GM21576 (cell line): Measurements from ENCODE around the gene SLC7A6.

ENCODE experiments used
- ATAC-seq: cut with Tn5 transposase; IDR thresholded peaks from one replicate; pipeline ENCODE4 v1.9.1; 2021; ENCODE audit warnings: mild to moderate bottlenecking, moderate library complexity; ENCODE audit not compliant: unreplicated experiment

SLC7A6 gene

DNA sequence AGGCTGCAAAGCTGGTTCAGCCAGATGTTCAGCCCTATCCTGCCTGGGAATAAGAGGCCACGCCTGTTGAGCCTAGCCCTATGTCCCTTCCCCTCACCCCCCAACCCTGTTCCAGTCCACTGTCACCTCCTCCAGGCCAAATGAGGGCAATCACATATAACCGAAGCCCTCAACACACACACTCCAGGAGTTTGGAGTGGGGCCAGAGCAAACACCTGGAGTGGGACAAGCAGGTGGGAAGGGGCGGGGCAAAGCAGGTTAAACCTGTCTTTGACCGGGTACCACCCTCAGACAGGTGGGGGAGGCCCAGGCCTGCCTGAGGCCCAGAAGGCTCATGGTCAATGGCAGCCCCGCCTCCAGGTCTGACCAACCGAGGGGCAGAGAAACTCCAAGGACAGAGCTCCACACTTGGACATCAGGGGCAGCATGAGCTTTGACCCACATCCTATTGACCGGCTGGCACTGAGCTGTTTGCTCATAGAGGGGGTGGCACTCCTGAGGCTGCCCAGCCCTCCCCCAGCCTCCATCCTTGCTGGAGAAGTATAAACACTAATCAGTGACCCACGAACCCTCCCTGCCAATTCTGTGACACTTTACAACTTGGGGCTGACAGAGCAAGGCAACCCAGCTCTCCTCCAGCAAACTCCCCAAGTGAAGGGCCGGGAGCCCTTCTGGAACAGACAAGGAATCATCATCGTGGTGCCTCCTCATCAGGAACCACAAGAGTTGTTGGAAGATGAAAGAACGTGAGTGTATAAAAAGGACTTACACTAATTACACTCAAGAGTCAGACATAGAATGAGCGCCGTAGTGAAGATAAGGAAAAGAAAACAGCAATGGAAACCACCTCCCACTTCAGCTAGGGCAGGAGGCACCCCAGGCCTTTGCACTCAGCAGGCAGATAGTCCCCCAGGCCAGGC lies 29.9 kb upstream of the SLC7A6 start:
- ATAC-seq = no peak

DNA sequence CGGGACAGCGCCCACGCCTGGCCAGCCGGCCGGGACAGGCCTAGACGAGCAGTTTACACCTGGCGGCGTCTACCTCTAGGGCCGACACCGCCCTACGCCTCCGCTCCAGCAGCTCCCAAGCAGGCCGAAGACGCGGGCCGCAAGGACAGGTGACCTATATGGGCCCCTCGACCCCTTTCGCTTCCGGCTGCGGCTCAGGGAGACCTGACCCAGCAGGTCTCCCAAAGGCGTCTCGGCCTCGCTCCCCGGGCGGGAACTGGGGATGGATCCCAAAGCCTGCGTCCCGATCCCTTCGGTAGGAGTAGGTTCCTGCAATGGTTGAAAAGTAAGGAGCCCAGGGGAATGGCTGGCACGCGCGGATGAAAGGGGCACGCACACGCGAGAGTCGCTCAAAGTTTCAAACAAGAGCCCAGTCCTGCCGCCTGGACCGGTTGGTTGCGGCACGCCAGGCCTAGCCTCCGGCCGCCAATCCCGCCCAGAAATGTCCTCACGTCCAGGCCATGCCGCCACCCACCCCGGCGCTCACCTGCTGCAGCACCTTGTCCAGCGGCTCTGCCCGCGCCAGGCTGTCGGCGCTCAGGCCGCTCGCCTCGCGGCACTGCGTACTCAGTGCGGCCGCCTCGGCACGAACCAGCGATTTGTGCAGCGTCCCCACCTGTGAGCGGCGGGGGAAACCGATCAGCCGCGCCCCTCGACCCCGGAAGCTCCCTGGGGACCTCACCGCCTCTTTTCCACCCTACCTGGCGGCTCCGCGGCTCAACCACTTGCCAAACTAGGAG lies 29.0 kb upstream of the SLC7A6 start:
- no peak for ATAC-seq

DNA sequence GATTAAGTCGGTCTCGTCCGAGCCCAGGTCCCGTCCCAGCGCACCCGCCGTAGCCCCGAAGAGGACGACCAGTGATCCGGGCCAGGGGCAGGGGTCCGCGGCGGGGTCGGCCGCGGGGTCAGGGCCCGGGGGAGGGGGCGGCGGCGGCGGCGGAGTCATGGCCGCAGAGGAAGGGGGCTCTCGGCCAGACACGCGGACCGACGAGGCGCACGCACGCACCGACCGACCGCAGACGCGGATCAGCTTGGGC lies 28.5 kb upstream of the SLC7A6 start, which contains the start of gene ESRP2:
Gene ESRP2 (minus strand): TSS at position 241 of the 250 bp plus-strand sequence. CDS start 82 bp downstream, at position 159.
- ATAC-seq = no peak

DNA sequence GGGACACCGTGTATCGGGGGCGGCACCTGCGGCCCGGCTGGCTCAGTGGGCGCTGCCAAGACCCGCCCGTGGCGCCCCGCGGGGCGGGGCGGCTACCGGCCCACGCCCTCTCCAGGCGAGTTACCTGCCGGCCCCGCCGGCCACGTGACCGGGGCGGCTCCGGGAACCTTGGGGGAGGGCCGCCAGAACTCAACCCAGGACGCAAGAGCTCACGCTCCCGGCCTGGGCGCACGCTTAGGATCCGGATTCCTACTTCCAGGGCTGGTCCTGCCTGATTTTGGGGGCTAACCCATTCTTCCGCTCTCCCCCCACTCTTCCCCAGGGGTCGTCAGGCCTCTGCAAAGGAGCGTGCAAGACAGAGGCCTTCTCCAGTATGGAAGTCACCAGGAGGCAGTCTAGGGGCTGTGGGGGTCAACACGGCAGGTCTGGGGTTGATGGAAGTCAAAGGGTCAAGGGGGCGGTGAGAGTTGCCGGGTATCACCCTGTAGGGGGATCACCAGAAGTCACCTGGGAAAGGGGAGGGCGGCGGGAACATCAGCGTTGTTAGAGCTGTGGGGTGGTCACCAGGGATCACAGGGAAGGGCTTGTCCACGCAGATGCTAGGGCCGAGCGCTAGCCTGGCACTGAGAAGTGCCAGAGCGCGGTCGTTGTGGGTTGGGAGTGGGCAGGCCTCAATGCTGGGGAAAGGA lies 28.0 kb upstream of the SLC7A6 start:
- ATAC-seq = no peak

DNA sequence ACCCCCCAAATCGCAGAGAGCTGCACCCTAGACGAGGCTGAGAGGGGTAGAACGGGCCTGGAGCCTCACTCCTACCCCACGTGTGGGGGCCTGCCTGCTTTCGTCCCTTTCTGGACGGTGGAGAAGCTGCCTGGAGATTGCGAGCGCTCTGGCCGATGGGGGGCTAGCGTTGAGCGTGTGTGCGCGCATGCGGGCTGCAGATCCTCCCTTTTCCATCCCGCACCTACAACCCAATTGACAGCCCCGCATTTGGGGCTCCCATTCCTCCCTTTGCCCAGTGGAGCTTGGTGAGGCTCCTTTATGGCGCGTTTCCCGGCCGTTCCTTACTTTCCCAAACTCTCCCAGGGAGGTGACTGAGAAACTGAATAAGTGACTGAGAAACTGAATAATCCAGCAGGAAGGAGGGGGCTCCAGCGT lies 27.5 kb upstream of the SLC7A6 start:
- no peak for ATAC-seq

DNA sequence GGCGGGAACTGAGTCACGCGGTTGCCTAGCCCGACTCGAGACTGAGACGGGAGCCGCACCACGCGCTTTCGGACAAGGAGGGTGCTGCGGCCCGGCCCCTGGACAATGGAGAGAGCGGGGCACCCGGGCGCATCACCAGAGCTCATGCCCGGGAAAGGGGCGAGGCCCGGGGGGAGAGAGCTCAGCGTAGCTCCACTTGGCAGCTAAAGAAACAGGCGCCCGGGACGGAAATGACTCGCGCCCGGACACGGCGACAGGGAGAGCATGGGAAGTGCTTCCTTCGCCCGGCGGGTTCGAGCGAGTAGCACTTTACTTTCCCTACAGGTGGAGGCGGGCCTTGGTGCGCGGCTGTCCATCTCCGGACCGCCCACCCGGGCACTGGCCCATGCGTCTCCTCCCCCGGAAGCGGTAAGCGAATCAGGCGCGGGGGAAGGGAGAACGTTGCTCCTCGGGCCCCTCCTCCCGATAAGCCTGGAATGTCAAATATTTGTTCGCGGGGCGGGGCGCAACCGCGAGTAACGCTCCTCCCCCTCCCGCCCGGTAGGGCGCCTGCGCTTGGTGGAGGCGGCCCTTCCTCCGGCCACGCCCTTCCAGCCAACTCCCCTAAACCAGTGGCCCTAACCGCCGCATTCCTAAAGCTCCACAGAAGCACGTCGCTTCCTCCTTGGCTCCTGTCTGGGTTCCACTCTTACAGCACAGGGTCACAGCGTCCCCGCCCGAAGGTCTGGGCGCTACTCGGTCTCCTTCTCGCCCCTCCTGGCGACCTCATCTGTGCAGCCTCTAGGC lies 26.9 kb upstream of the SLC7A6 start:
- ATAC-seq = peak; percentile 82

DNA sequence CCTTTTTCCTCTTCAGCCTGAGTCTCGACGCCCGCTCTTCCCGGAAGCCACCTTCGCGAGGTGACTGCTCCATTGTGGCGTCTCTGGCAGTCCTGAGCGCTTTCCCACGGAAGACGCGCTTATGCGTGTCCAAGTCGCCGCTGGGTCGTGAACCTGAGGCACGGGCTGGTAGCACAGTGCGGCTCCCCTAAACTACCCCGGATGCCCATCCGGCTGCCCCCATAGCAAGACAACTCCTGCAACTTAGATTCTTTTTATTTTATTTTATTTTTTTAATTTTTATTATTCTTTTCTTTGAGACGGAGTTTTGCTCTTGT lies 26.3 kb upstream of the SLC7A6 start:
- ATAC-seq = no peak

DNA sequence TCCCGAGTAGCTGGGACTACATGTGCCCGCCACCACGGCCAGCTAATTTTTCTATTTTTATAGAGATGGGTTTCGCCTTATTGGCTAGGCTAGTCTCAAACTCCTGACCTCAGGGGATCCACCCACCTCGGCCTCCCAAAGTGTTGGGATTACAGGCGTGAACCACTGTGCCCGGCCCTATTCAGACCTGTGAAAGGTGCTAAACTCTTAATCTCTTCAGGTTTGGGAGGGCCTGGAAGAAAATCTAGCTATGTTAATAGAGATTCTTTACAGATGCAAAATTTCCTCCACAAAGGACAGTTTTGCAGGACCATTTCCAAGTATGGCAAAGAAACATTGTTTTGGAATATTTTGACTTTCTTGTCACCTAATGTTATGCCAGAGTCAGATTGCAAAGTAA lies 22.2 kb upstream of the SLC7A6 start:
- ATAC-seq = no peak

DNA sequence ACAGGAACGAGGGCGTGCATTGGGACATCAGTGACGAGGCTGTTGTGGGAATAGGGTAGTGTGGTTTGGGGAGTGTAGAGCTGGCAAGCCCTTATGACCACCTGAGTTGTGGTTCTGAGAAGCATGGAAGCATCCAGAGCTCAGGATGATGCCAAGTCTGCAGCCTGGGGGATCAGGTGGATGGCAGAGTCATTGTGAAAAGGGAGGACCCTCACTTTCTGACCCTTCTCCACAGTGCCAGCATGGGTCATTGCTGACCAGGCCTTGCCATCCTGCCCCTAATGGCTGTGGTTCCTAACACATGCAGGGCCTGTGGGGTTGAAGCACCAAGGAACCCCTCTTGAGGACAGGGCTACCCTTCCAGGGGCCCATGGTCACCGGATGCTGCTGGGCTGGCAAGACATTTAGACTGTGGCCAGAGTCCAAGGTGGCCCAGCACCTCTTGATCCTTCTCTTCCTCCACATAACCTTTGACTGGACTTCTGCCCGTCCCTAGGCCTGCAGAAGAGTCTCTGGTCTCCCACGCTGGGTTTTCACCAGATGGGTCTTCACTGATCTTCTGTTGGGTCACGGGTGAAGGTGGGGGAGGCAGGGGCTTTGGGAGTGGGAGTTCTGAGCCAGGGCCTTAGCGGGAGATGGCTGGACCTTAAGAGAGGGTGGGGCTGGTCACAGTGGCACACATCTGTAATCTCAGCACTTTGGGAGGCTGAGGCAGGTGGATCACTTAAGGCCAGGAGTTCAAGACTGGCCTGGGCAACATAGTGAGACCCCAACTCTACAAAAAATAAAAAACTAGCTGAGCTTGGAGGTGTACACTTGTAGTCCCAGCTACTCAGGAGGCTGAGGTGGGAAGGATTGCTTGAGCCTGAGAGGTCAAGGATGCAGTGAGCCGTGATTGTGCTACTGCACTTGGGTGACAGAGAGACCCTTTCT lies 21.1 kb upstream of the SLC7A6 start:
- ATAC-seq = no peak

DNA sequence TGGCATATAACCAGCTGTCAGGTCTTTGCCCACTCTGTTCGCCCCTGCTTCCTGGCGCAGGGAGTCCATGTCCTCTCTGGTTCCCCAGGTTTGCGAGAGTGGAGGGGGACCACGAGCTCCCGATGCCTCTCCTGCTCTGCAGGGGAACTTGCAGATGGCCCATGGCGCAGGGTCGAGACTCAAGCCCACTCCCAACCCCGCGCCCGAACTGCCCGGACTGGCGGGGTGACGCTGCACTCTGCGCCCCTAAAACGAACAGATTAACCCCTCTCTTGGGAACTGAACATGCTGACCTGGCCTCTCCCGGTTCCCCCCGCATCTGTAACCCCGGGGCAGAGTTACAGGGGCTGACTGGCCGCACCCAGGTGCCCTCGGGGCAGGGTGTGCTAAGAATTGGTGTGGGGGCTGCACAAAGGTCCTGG lies 19.8 kb upstream of the SLC7A6 start:
- no peak for ATAC-seq

DNA sequence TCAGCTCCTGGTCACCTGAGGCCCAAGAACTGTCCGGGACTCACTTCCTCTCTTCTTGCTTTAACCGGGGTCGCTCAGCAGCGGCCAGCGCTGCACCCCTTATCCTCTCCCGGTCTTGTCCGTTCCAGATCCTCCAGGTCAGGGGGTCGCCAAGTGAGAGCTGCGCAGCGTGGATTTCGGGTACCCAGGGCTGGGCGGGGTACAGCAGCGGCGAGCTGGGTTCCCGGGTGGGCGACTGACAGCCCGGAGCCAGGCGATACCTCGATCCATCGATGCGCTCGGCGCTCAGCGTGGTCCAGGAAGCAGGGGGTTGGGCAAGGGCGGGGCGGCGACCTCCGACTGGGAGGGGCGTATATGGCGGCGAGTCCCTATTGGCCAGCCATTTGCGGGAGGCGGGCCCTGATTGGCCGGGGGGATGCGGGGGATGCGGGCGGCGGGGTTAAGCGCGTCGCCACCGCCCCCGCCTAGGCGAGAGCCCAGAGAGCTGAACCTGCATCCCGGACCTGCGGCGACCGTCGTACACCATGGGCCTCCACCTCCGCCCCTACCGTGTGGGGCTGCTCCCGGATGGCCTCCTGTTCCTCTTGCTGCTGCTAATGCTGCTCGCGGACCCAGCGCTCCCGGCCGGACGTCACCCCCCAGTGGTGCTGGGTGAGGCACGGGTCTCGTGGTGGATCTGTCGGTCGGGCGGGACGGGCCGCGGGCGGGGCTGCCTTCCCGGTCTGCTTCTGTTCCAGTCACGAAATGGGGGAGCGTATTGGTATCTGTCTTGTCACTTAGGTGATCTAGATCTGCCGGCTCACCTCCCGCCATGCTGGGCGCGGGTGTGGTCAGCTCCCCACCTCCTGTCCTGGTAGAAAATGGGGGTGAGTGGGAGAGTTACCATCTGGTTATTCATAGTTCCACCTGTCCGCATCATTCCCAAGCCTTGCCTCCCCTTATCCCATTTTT lies 19.1 kb upstream of the SLC7A6 start, which contains the start of gene PLA2G15:
Gene PLA2G15 (plus strand): TSS at position 471 of the 951 bp plus-strand sequence. CDS start 54 bp downstream, at position 525.
- ATAC-seq = peak; percentile 74

DNA sequence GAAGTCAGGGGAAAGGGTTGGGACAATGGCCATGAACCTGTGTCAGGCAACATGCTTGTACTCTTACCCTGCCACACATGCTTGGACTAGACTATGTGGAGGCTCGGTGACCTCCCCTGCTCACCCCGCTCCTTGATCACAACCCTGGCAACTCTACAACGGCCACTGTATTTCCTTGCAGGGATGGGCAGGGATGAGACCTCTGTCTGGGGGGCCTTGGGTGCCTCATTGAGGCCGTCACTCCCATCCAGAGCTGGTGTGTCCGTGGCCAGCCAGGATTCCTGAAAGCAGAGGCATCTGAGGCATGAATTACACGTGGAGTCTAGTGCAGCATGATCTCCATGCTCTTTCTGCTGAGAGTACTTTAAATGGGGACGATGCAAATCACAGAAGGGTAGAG lies 18.2 kb upstream of the SLC7A6 start:
- no peak for ATAC-seq

DNA sequence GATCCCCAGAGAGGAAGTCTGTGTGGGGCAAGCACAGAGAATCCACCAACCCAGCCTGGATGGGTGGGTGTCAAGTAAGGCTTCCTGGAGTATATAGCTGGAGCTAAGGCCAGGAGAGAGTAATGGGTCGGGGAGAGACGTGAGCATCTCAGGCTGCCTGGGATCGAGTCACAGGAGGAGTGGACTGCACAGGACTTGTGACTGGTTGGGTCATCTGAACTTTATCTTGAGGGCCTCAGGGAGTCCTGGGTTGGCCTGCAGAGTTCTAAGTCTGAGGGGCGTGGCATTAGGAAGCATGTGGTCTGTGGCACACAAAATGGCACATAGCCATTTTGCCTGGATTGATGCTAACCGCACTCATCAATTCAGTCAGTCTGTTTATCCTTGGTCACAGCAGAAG lies 17.7 kb upstream of the SLC7A6 start:
- ATAC-seq = no peak

DNA sequence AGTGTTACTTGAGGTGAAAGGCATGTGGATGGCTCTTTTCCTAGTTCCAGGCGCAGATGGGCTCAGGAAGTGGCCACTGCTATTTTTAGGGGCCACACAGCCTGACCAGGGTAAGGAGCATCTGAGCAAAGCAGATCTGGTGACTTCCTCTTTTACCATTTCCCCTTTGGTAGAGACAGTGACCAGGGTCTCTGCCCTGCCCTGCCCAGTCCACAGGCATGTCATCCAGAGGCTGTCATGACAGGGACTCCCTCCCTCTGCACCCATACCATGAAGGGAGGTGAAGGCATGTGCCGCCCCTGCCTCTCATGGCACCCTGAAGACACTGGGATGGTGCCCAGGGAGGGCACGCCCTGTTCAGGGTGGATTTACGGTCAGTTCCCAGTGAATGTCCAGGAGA lies 16.9 kb upstream of the SLC7A6 start:
- ATAC-seq = no peak

DNA sequence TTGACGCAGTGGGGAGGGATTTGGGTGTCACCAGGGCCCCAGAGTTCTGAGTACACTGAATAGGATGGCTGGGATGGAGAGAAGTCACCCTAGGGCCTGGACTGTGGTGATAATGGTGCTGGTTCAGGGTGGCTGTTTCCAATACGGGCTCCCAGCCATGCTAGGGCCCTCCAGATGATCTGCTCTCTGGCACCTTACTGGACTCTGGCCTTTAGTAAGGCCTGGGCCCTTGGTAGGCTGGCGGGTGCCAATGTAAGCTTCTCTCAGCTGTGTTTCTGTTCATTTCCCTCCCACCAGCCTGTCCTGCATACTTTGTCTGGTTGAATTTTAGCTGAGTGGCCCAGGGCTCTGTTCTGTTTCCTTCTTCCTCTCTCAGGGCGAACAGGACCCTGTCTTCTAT lies 16.4 kb upstream of the SLC7A6 start:
- no peak for ATAC-seq

DNA sequence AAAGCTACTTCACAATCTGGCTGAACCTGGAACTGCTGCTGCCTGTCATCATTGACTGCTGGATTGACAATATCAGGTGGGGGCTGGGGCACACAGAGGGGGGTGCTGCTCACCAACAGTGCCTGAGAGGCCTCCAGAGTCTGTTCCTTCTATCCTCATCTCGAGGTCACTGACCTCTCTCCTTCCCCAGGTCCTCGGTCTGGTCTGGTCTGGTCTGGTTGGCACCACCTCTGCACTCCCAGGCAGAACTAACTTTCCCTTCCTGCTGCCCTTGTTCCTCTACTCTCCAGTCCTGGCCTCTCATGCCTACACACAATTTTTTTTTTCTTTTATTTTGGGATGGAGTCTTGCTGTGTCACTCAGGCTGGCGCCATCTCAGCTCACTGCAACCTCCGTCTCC lies 15.0 kb upstream of the SLC7A6 start:
- ATAC-seq = no peak

DNA sequence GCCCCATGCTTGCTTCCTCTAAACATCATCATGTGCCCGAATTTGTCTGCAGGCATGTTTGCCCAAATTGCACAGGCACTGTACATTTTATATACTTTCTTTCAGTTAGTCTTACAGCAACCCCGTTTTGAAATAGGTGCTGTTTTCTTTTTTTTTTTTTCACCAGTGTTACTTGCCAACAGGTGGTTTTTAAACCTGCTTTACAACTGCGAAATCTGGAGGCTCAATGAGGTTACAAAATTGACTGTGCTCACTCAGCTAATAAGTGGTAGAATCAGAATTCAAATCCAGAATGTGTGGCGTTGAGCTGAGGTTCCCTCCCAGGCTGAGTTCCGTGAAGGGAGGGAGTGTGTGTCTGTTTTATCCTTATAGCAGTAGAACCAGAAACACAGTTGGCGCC lies 13.4 kb upstream of the SLC7A6 start:
- no peak for ATAC-seq

DNA sequence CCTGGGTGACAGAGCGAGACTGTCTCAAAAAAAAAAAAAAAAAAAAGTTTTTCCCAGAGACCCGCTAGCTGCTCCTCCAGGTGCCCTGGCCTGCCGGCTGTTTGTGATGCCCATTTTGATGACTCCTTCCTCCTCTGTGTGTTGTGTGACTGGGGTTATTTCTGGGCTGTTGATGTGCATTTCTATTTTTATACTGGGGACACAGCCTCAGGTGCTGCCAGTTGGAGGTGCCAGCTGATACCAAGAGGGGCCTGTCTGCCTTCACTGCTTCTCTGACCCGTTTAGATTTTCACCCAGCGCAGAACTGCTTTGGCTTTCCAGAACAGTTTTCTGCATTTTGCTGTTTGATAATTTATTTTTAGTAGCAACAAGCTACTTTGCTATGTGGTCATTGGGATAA lies 12.5 kb upstream of the SLC7A6 start:
- ATAC-seq = no peak

DNA sequence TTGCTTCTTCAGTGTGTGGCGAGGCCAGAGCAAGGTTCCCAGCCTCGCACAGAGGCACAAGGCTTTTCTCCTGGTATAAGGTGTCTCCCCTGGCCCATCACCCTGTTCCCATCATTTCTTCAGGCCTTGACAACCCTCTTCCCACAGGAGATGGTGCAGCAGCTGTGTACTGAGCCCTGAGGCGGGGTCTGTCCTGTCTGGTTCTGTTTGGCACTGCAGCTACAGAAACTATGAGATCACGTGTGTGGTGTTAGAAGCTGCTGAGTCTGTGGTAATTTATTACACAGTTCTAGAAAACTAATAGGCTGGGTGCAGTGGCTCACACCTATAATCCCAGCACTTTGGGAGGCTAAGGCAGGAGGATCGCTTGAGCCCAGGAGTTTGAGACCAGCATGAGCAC lies 11.9 kb upstream of the SLC7A6 start:
- ATAC-seq = no peak
